OCI-M1 (cell line): ENCODE measurements around the gene FRMD3.
"Not testable (repeated sequence)": the region's sequence is repeated elsewhere in the genome, so short reads cannot be mapped to it uniquely, and the experiment has no call there.

Experiments used
- DNase-seq: peaks from one replicate; lab custom pipeline; 2025; lab: John Stamatoyannopoulos, UW

FRMD3 gene

DNA sequence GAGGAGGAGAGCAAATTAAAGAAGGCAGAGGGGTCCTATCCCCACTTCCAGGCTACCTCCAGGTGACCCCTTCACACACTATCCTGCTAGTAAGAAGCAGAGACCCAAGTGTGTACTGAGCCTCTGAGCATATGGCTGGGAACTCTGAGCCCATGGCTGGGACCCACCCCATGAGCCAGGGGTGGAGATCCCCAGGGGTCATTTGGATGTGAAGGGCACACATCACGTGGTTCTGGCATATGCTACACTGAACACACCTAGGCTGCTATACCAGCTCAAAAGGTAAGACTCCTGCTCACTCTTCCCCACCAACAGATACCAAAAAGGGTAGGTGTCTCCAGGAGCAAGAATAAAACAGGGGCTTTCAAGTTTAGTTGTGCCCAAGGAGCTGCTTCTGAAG is 149.9 kb downstream of the FRMD3 start:
- DNase-seq, result no peak

DNA sequence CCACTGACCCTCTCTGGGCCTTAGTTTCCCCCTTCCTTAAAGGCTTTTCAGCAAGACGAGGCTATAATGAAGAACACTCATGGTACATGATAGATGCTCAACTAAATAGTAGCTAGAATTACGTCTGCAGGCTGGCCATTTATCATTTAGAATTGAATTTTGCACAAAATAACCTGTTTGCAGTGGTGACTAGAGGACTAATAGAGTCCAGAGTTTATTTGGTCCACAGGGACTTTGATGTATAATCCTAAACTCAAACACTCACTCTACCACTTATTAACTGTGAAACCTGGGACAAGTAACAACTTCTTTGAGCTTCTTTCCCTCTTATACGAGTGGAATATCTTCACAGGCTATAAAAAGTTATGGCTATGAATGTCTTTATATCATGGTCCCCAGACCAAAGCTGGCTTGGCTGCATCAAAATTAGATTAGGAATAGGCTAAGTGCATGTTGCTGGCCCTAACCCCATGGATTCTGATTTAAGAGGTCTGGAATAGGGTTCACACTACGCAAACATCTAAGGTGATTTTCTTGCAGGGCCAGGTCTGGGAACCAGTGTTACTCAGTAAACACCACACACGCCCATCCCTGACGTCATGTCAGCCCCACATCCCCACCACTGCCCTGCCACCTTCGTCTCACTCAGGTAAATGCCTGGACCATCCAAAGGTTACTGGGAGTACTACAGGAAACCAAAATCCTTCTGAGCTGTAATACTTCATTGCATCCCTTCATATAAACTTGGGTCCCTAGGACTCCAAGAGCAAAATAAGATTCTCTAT is 150.6 kb downstream of the FRMD3 start:
- no peak for DNase-seq

DNA sequence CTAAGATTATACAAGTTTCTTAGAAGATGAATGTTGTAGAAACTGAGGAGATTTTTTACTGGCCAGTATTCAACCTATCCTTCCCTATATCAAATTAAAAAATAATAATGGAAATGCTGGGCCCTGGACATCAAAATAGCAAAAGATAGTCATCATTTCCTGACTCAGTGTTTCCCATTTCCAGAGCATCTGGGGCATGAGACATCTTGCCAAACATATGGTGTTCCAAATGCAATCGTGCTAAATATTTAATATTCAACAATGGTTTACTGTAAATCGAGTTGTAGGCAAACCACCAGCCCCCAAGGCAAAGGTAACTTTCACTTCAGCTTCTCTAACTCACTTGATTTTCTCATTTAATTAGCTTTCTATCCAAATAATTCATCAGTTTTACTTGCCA is 152.9 kb downstream of the FRMD3 start:
- no peak for DNase-seq

DNA sequence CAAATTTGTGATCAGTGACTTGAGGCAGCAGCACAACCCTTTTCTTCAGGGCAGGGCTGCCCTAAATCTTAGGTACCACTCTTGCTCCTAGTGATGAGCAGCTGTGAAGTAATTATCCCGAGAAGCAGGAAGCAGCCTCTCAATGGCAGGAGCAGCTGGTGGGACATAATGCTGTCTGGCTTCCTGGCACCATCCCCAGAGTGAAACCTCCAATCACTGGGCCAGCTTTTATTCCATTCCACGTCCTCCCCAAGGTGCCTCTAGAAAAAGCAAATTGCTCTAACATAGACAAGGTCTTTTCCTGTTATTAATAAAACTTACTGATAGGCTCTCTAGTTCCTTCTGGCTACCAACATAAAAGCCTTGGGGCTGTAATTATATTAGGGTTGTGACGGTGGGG is 154.0 kb downstream of the FRMD3 start:
- no peak for DNase-seq

DNA sequence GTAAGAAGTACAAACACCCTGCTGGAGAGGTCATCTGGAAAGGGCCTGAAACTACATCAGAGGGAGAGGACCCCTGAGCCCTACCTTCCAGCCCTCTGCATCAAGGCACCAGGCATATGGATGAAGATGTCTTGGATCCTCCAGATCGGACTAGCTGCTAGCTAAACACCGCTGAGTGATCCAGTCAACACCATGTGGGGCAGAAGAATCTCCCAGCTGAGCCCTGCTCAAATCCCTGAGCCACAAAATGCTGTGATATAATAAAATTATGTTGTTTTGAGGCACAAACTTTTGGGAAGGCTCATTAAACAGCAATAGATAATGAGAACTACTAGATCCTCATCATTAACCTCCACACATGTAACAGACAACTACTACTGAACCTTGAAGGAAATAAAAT is 155.2 kb downstream of the FRMD3 start:
- DNase-seq, result no peak

DNA sequence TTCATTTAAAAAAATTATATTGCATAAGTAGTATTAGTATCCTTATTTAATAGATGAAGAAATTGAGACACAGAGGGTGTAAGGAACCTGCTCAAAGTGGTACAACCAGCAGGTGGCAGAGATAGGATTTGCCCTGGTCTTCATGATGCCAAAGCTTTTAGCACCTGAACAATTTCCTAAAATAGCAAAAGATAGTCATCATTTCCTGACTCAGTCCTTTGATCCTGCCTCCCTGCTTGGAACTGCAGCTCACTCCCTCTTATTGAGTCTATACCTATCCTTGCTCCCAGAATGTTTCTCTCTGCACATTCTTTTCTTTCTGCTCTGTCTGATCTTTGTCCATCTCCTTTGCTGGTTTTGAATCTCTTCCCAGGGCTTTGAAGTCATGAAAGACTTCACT is 155.8 kb downstream of the FRMD3 start:
- DNase-seq, result no peak

DNA sequence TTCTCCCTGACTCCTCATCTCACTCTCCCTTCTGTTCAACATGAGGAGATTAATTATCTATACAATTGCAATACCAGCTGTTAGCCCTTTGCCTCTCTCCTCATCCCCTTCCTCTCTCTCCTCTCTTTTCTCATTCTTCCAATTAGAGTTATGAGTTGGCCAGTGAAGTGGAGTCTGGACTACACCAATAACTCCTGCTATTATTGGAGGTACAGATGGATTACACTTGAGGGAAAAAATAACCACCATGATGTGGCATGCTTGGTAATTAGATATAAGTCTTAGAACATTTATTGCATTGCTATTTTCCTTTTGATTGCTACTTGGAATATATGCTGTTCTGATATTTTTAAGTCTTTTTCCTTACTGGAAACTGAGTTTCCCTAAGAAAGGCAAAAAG is 159.2 kb downstream of the FRMD3 start:
- no peak for DNase-seq

DNA sequence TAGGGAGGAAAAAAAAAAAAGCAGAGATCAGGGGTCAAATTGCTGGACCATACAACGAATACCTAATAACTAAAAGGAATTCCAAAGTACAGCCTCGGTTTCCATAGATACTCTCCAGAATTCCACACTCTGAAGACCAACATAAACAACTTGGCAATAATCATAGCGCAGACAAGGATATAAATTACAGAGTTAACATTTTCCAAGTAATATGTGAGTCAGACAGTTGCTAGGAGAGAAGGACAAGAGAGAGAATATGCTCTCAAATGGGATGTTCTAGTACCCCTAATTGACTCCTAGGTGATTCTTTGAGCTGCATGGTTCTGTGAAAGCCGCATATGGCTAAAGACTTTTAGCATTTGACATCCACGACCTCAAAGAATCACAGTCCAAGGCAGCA is 165.2 kb downstream of the FRMD3 start:
- no peak for DNase-seq

DNA sequence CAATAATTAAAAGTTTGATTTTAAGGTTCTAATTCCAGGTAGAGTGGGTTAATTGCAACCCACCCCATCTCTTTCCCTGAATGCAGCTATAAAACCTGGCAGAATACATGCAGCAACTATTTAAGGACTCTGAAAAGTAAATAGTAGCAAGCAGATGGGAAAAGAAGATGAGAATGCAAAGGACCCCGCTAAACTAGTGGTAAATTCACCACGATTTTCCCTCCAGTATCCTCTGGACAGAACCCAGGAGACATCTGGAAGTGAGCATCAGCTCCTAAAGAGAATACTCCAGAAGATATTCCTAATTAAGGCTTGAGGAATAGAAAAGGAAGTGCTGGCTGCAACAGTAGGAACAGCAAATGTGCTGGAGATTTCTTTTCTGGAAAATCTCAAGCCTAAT is 170.9 kb downstream of the FRMD3 start:
- DNase-seq, result no peak

DNA sequence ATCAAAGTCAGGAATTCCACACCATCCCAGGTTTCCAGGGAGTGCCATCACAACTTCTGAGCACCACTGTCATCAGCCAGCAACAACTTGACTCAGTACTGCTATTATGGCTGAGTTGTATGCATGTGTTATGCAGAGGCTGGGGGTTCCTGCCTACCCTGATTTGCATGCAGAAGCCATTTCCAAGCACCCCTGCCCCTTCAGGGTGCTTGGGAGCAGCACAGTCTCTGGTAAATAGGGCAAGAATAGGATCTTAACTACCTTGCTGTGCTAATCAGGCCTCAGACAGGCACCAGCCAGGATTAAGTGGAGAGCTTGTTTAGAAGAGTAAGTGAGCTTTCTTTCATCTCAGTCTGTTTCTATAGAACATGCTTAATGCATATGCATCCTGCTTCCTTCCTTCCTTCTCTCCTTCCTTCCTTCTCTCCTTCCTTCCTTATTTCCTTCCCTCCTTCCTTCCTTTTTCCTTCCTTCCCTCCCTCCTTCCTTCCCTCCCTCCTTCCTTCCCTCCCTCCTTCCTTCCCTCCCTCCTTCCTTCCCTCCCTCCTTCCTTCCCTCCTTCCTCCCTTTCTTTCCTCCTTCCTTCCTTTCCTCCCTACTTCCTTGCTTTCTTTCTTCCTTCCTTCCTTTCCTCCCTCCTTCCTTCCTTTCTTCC is 175.7 kb downstream of the FRMD3 start:
- no peak for DNase-seq

DNA sequence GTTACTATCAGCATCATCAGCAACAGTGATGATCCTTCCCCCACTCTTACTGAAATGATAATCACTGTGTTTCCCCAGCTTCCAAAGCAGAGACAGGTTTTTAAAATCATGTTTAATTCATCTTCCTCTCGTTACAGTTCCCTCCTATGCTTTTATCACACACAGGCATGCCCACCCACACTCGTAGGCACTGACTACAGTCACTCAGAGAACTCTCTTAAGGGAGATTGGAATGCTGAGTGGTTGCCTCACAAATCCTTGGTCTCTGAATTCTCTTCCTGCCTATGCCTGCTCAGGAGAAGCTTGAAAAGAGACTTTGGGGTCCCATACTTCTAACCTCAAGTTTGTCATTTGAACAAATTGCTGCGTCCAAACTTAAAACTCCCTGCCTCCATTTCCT is 179.2 kb downstream of the FRMD3 start:
- DNase-seq, result no peak

DNA sequence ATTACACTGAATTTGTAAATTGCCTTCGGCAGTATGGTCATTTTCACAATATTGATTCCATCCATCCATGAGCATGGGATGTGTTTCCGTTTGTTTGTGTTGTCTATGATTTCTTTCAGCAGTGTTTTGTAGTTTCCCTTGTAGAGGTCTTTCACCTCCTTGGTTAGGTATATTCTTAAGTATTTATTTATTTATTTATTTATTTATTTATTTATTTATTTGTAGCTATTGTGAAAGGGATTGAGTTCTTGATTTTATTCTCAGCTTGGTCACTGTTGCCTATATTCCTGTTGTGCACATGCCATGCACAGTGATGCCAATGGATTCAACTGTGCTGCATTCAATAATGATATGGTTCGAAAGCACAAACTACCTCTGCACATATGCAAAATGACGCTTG is 179.7 kb downstream of the FRMD3 start:
- not testable (repeated sequence) for DNase-seq

DNA sequence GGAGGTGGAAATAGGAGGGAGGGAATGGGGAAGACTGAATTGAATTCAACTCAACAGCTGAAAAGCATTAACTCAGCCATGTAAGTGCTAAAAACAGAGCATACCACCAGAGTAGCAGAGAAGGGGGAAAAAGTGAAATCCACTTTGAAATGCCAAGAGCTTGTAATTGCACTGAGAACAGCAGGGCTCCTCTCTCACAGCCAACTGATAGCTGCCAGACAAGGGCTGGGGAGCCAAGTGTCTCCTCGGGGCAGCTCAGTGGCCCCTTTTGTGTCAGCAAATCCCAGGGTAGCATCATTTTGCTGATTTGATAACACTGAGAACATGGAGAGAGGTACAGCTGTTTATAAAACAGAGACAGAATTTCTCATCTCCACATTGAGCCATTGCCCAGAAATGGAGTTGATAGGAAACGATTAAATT is 182.5 kb downstream of the FRMD3 start:
- DNase-seq, result no peak

DNA sequence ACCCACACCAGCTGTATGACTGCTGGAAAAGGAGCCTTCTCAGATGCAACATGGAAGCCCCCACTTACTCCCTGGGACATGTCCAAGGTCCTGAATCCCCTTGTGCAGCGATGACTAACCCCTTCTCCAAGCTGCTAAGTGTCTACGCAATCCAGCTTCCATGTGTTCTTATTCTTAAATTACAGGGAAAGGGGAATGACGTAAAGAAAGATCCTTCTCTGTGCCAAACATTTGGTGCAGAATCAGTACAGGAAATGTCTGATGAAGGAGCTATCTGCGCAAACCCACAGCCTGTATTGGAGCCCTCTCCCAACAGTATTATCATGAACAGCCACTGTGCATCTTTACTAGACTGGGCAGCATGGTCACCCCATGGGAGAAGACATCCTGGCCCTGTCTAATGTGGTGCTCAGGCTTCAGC is 183.2 kb downstream of the FRMD3 start:
- DNase-seq, result no peak

DNA sequence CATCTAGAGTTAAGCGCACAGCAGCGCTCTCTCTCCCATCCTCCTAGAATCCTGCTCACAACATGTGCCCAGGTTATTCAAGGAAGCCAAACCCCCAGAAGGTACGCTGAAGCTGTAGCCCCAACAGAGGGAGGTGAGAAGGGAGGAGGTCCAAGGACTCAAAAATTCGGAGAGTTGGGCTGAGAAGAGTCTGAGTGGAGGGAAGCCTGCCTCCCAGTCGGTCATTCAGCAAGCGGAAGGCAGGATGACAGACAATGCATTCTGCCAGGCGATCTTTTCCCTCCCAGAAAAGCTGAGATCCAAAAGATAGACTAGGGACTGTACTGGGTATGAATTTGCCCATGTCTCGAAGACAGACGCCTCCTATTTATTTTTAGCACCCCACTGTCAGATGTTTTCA is 189.2 kb downstream of the FRMD3 start:
- DNase-seq, result no peak

DNA sequence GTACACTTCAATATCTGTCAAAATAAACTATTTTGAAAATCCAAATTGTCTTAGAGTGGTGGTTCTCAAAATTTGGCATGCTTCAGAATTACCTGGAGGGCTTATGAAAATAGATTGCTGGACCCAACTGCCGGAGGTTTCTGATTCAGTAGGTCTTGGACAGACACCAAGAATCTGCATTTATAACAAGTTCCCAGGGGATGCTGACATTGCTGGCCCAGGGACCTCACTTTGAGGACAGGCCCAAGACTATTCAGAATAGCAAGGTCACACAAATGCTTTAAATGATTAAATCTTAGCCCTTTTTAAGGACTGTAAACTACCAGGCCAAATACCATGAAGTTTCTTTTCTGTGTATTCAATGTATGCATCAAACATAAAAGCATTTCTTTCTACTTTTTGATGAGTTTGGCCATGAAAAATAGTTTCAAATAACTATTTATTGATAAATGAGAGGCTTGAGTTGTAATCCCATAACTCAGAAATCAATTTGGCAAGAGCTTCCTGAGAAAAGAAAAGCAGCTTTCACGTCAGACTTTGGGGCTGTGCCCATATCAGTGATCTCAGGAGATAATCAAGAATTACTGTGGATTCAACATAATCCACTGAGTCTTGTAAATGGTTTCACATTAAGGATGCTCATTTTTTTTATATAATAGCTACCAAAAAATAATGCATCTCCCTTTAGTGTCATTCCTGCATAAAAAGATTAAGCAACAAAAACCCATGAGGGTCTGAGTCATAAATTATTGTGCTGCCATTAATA is 191.4 kb downstream of the FRMD3 start:
- no peak for DNase-seq

DNA sequence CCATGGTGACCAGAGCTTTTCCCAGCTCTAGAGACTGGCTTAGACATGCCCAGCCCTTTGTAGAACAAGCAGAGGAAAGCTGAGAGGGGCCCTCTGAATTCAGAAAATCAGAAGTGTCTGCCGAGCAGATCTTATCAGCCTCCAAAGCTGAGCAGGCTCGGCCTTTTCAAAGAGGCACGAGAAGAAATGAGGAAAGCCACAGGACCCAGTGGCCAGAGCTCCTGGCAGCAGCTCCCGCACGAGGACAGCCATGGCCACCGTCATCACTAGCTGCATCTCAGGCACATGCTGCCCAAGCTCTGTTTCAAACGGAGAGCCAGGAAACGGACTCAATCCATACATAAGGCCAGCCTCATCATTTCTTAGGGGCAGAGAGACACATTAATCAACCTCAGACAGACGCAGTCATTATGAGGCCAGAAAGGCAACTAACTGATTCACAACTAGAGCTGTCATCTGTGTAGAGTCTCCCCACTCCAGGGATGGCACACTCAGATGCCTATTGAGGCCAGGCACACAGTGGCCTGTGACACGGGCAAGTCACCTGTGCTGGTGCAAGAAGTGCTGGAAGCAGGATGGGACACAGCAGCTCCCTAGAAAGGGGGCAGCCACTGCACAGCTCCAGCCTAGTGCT is 194.7 kb downstream of the FRMD3 start:
- DNase-seq, result no peak

DNA sequence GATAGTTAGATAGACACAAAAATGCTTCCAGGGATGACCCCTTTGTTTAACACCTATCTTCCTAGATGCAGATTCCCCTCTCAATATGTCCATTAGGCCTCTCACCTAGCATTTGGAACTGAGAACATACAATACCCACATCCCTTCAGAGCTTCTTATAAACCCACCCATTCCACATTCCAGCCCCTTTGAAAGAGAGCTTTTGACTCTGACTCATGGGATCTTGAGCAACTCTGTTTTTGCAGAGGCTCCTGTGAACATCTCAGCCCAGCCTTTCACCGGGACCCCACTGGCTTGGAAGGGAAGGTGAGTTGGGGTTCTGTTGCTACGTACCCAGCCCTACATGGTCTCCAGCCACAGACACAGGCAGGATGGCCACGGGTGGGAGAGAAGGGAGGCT is 195.5 kb downstream of the FRMD3 start:
- DNase-seq, result no peak

DNA sequence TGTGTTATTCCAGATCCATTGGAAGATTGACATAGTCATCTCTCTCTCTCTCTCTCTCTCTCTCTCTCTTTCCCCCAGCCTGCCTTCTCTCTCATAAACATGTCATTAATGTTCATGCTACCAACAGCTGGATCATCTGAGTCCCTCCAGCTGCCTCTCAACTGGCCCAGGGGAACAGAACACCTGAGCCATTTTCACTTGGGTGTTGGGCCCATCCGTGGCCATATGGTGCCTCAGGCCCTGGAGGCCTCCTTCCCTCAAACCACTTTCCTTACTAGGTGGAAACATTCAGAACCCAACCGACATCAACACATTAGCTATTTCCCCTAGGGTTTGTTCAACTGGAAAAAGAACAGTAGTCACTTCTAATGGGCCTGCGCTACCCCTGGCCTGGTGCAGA is 196.2 kb downstream of the FRMD3 start:
- no peak for DNase-seq

DNA sequence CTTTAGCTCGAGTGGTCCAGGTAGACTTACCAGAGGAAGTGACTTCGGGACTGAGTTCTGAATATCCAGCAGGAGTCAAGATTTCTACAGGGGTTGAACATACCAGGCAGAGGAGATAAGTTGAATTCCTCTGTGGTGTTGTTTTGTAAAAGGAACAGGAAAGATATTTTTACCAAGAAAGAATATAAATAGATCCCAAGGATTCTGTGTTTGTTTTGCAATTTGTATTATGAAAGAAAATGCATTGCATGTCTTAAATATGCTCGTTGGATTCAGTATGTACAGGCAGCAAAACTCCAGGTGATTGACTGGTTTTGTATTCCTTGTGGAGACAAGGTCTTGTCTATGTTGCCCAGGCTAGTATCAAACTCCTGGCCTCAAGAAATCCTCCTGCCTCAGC is 197.8 kb downstream of the FRMD3 start:
- DNase-seq, result no peak

DNA sequence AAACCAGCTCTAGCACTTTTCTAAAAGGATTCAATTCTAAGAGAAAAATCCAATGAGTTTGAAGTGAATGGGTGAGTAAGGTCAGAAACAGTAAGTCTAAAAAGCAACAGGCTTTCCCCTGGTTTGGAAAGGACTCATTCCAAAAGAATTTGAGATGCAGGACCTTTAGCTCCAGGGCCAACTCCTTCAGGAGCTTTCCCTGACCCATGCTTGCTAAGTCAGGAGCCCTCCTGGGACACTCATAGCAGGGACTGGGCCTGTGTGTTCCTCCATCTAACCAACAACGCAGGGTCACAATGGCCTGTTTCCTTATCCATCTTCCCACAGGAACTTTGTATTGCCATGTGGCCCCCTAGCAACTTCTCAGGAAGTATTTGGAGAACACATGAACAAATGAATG is 198.8 kb downstream of the FRMD3 start:
- DNase-seq, result no peak

DNA sequence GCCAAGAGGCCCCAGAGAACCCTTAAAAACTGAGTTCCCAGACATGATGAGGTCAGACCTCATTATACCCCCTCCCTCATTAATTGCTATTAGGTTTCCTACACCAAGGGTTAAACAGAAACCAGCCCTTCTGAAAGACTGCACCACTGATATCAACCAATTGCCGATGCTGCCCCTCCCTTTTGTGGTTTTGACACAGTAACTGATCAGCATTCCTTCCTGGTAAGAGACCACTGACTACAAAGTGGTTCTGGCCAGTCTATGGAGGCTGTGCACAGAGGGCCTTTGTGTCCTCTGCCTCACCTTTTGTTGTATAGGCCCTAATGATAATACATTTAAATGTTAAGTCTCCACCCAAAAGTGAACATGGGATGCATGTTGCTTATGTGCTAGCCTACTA is 201.5 kb downstream of the FRMD3 start:
- peak; percentile 77 for DNase-seq

DNA sequence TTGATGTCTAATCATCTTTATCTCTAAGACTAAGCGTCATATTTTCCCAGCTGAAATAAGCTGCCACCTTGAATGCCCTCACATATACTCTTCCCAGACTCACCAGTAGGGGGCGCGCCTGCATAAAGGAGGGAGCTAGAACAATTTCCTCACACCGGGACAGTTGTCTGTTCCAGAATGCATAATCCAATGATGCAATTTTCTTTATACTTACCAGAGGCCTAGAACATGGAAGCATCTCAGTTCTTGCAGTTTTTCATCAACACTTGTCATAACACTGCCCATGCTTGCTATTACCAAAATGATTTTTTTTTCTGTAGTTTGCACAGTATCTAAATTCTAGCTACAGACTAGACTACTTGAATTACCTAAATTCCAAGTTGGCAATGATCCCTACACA is 203.9 kb downstream of the FRMD3 start:
- DNase-seq, result peak; percentile 89
